K562 (cell line): ENCODE measurements around the gene F2RL1. TPM values are rescaled to one million over a fixed set of nuclear protein-coding genes. Genes with fewer than 3 reads are reported as not detected.

Experiments
- ATAC-seq: fragments of 200-7000 bp; cut with Tn5 transposase; 3 replicates; pipeline ENCODE4 v1.9.1; 2020; ENCODE audit warnings: moderate library complexity
- BruUV-seq: library from RNA; stranded (reverse); fragments of 400-500 nt; replicated peaks from 2 replicates; lab custom pipeline; 2021; lab: Mats Ljungman, UMichigan
- CTCF ChIA-PET: fragments of 300-600 bp; formaldehyde crosslinking; extraction: SDS; loops from one replicate; lab custom pipeline; 2021; ENCODE audit warnings: low intra/inter-chr PET ratio; lab: Yijun Ruan, JAX
- POLR2A ChIA-PET: fragments of 300-600, 350-650 bp; sonication (Branson Sonifier 250); formaldehyde crosslinking; extraction: SDS; loops from one replicate; lab custom pipeline; 2021; ENCODE audit warnings: antibody characterized with exemption, inconsistent platforms; lab: Yijun Ruan, JAX
- DNase-seq, 4 experiments: peaks; one replicate each; pipeline versions ENCODE4 v3.0.0 to v3.0.0-alpha.2; 2011 to 2018; ENCODE audit warnings: low spot score in 3 of 4, mixed read lengths in 3 of 4; ENCODE audit errors: extremely low read depth in 1 of 4
- FAIRE-seq: peaks from 2 replicates; lab custom pipeline; 2011; peaks lifted over from hg19 to GRCh38; lab: Jason Lieb, UNC
- H2AFZ ChIP-seq: 2 replicates; pipeline ENCODE4 v1.6.0; 2011; ENCODE audit warnings: low read depth, low read length, control low read depth, inconsistent platforms
- H3K27ac ChIP-seq: fragments of 200-600 bp; 3 replicates; pipeline ENCODE4 v1.8.0; 2011; ENCODE audit warnings: low read depth, mild to moderate bottlenecking, control low read depth, inconsistent platforms, low read length, moderate library complexity, mixed read lengths; ENCODE audit errors: extremely low read depth
- H3K27me3 ChIP-seq, 2 experiments: fragments of 300-600 bp in 1 of 2; 2 replicates in 1 of 2; 3 replicates in 1 of 2; pipeline versions ENCODE4 v1.6.0 to v1.8.0; 2011; ENCODE audit warnings: inconsistent platforms in 2 of 2, low read length in 2 of 2, mild to moderate bottlenecking in 1 of 2, mixed read lengths in 1 of 2, moderate library complexity in 1 of 2; ENCODE audit not compliant: control insufficient read depth in 2 of 2, insufficient read depth in 2 of 2
- H3K36me3 ChIP-seq: fragments of 300-600 bp; 3 replicates; pipeline ENCODE4 v1.8.0; 2011; ENCODE audit warnings: mild to moderate bottlenecking, low read length, inconsistent platforms; ENCODE audit not compliant: control insufficient read depth, insufficient read depth
- H3K4me1 ChIP-seq, 2 experiments: fragments of 200-600 bp in 1 of 2; replicated peaks in 1 of 2; 2 replicates in 1 of 2; 3 replicates in 1 of 2; pipeline versions ENCODE4 v1.5.1 to v1.8.0; 2011; ENCODE audit warnings: inconsistent platforms in 2 of 2, low read length in 2 of 2, mild to moderate bottlenecking in 1 of 2, mixed read lengths in 1 of 2, moderate library complexity in 1 of 2; ENCODE audit not compliant: control insufficient read depth in 2 of 2, insufficient read depth in 2 of 2
- H3K4me2 ChIP-seq: 2 replicates; pipeline ENCODE4 v1.6.1; 2011; ENCODE audit warnings: low read length, control low read depth, inconsistent platforms, mixed read lengths; ENCODE audit not compliant: insufficient read depth
- H3K4me3 ChIP-seq: fragments of 200-600 bp; sonication (generic), shearing (Covaris generic); 2 replicates; pipeline ENCODE4 v1.5.1; 2016; ENCODE audit warnings: control low read depth, inconsistent platforms
- H3K79me2 ChIP-seq: fragments of 200-600 bp; 3 replicates; pipeline ENCODE4 v1.8.0; 2011; ENCODE audit warnings: low read length, inconsistent platforms; ENCODE audit not compliant: control insufficient read depth, insufficient read depth
- H3K9ac ChIP-seq, 2 experiments: 2 replicates each; pipeline versions ENCODE4 v1.6.0 to v1.6.1; 2011; ENCODE audit warnings: low read depth in 2 of 2, low read length in 2 of 2, control low read depth in 1 of 2, inconsistent platforms in 1 of 2, mild to moderate bottlenecking in 1 of 2, mixed read lengths in 1 of 2; ENCODE audit not compliant: insufficient read depth in 1 of 2
- H3K9me1 ChIP-seq: one replicate; pipeline ENCODE4 v1.6.0; 2011; ENCODE audit warnings: inconsistent platforms, mild to moderate bottlenecking, low read length, moderate library complexity; ENCODE audit not compliant: control insufficient read depth, insufficient read depth
- H3K9me3 ChIP-seq: replicated peaks from 2 replicates; pipeline ENCODE4 v1.5.1; 2011; ENCODE audit warnings: low read depth, low read length, inconsistent platforms; ENCODE audit not compliant: control insufficient read depth, insufficient read depth
- H4K20me1 ChIP-seq: replicated peaks from 2 replicates; pipeline ENCODE4 v1.6.1; 2011; ENCODE audit warnings: low read length, inconsistent platforms, mixed read lengths; ENCODE audit not compliant: control insufficient read depth, insufficient read depth
- CCAR2 ChIP-seq: fragments of 200-400 bp; formaldehyde crosslinking; IDR thresholded peaks from 2 replicates; pipeline ENCODE4 v1.6.1; 2017; ENCODE audit warnings: mild to moderate bottlenecking, low read depth, low read length
- FOXJ3 ChIP-seq: sonication (generic); formaldehyde crosslinking; IDR thresholded peaks from 2 replicates; pipeline ENCODE4 v1.4.0; 2020; ENCODE audit warnings: mild to moderate bottlenecking, missing genetic modification reagents
- HDAC1 ChIP-seq, 2 experiments: fragments of 450-650 bp; IDR thresholded peaks; 2 replicates each; pipeline ENCODE4 v1.6.1; 2016 to 2017; ENCODE audit warnings: inconsistent platforms in 1 of 2, mild to moderate bottlenecking in 1 of 2, moderate library complexity in 1 of 2
- HEY1 ChIP-seq: fragments of 250-450 bp; sonication (Bioruptor Pico); IDR thresholded peaks from 2 replicates; pipeline ENCODE4 v1.5.0; 2020; ENCODE audit warnings: mild to moderate bottlenecking, moderate library complexity, borderline replicate concordance
- HMG20B ChIP-seq: fragments of 250-450 bp; sonication (Bioruptor Pico); IDR thresholded peaks from 2 replicates; pipeline ENCODE4 v1.5.0; 2021; ENCODE audit warnings: mild to moderate bottlenecking
- ILF3 ChIP-seq: fragments of 450-650 bp; IDR thresholded peaks from 2 replicates; pipeline ENCODE4 v1.6.1; 2018; ENCODE audit warnings: antibody characterized with exemption, mild to moderate bottlenecking, moderate library complexity, borderline replicate concordance
- IRF9 ChIP-seq: fragments of 450-650 bp; IDR thresholded peaks from 2 replicates; pipeline ENCODE4 v1.6.1; 2016; ENCODE audit warnings: missing biosample characterization, missing genetic modification characterization
- MBD2 ChIP-seq: sonication (generic); IDR thresholded peaks from 2 replicates; pipeline ENCODE4 v1.6.1; 2016; ENCODE audit warnings: low read depth, borderline replicate concordance
- NCOR1 ChIP-seq: fragments of 450-650 bp; IDR thresholded peaks from 2 replicates; pipeline ENCODE4 v1.6.1; 2016; ENCODE audit warnings: mild to moderate bottlenecking, moderate library complexity
- PPARD ChIP-seq: fragments of 250-450 bp; sonication (Bioruptor Pico); IDR thresholded peaks from 2 replicates; pipeline ENCODE4 v1.8.0; 2022; ENCODE audit warnings: inconsistent platforms, mild to moderate bottlenecking, moderate library complexity
- PRPF4 ChIP-seq: fragments of 200-400 bp; formaldehyde crosslinking; IDR thresholded peaks from one replicate; pipeline ENCODE4 v1.6.1; 2017; ENCODE audit warnings: low read length, low read depth, mild to moderate bottlenecking; ENCODE audit not compliant: insufficient read depth, poor library complexity, severe bottlenecking
- SNIP1 ChIP-seq: fragments of 450-650 bp; IDR thresholded peaks from 2 replicates; pipeline ENCODE4 v1.7.1; 2017; ENCODE audit warnings: low read depth, mild to moderate bottlenecking
- SOX6 ChIP-seq: fragments of 450-650 bp; IDR thresholded peaks from 2 replicates; pipeline ENCODE4 v1.6.1; 2014; ENCODE audit warnings: mild to moderate bottlenecking
- TOE1 ChIP-seq, 2 experiments: fragments of 450-650 bp in 1 of 2; sonication (generic) in 1 of 2; formaldehyde crosslinking in 1 of 2; IDR thresholded peaks; 2 replicates each; pipeline versions ENCODE4 v1.7.1 to v1.8.0; 2016 to 2022; ENCODE audit warnings: borderline replicate concordance in 2 of 2, mild to moderate bottlenecking in 2 of 2, antibody characterized with exemption in 1 of 2, inconsistent platforms in 1 of 2, low read depth in 1 of 2, missing genetic modification reagents in 1 of 2, moderate library complexity in 1 of 2
- TSC22D4 ChIP-seq: fragments of 450-650 bp; IDR thresholded peaks from 2 replicates; pipeline ENCODE4 v1.6.1; 2016; ENCODE audit warnings: missing genetic modification characterization, missing biosample characterization, control low read depth
- ZC3H8 ChIP-seq: fragments of 450-650 bp; IDR thresholded peaks from 2 replicates; pipeline ENCODE4 v1.6.1; 2017
- ZNF408 ChIP-seq: fragments of 250-450 bp; sonication (Bioruptor Pico); IDR thresholded peaks from 2 replicates; pipeline ENCODE4 v1.4.0; 2020; ENCODE audit warnings: low read depth, mild to moderate bottlenecking, moderate library complexity
- ZNF778 ChIP-seq: fragments of 450-650 bp; formaldehyde crosslinking; IDR thresholded peaks from 2 replicates; pipeline ENCODE4 v1.4.0; 2020; ENCODE audit warnings: mild to moderate bottlenecking, moderate library complexity
- WGBS: fragments of 100-300 bp; shearing (Covaris generic); methylation state at CpG from one replicate; pipeline ENCODE4 v1.1.6; 2016; ENCODE audit warnings: low coverage, mixed read lengths; ENCODE audit not compliant: insufficient coverage; ENCODE audit errors: missing lambda C conversion rate; 5-methylcytosine and 5-hydroxymethylcytosine counted together
- in situ Hi-C: fragments of 300-500 bp; cut with MboI; formaldehyde crosslinking; loops from 4 replicates; pipeline ENCODE4 v1.15.0; 2018; ENCODE audit warnings: inconsistent platforms, mixed read lengths
- intact Hi-C: fragments of 100-400 bp; cut with micrococcal nuclease; formaldehyde crosslinking; loops from 2 replicates; pipeline ENCODE4 v1.14.2; 2022
- polyA plus RNA-seq, 8 experiments: library from polyadenylated mRNA; depleted of rRNA in 4 of 8; stranded (reverse) in 5 of 8; unstranded in 3 of 8; fragments of >200 nt; fragmentation: Nextera tagmentation in 2 of 8; fragmentation: Illumina TruSeq in 1 of 8; extraction: Ambion mirVana in 2 of 8; extraction: Trizol in 1 of 8; gene quantifications; 2 replicates each; pipeline versions ENCODE4 v1.2.1 to v1.2.3, GENCODE V29; 2011 to 2014; ENCODE audit warnings: inconsistent platforms in 1 of 8, missing spikeins in 1 of 8
- total RNA-seq, 7 experiments: library from RNA; depleted of rRNA in 6 of 7; stranded (reverse); fragments of >200 nt in 6 of 7; fragmentation: Illumina TruSeq in 2 of 7; extraction: Trizol in 2 of 7; gene quantifications; 2 replicates each; pipeline versions ENCODE4 v1.2.1 to v1.2.3, GENCODE V29; 2011 to 2021; ENCODE audit warnings: low replicate concordance in 1 of 7
- TF ChIP-seq, protein P1 (sequence below): fragments of 250-450 bp; sonication (Bioruptor Pico); IDR thresholded peaks from 2 replicates; pipeline ENCODE4 v1.5.0; 2021; ENCODE audit warnings: mild to moderate bottlenecking, moderate library complexity

The F2RL1 gene
- total and polyA plus RNA-seq, 9 of the 15 experiments (the other 6 are each of a cell fraction or from before 2014, with no cell fraction given) = 0.03 to 0.50 (median 0.27) TPM; not detected in 6

DNA sequence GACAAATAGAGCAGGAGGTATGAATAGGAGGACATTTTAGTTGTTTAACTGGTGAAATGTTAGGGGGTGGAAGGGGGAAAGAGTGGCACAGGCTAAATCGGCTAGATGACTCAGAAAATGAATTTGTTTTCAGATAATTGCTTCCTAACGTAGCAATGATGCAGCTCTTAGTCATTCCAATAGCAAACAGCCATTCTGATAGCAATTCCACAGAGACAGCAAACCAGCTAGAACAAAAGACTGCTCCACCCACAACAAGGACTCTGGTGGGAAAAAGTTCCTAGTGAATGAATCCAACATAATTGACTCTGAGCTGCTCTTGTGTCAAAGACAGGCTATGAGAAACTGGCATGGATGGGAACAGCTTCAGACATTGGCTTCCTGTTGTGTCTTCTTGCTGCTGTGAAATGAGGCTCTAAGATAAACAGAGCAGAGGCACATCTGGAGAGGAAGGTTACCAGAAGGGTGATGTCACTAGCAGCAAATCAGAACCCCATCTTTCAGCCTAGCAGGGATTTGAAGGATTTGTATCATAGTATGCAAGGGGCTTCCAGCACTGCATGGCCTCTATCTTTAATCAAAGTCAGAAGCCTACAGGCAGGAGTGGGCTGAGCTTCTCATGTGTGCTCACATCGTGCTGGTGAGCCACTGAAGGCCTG lies 28.1 kb upstream of the F2RL1 start:
- H3K36me3 ChIP-seq = no peaks in the 10 kb centered on the region
- peak; percentile 56 for ATAC-seq
- ChIA-PET CTCF (no interaction called here), POLR2A (interaction anchor here (0.7 kb wide), 2 partner anchors 15 to 60 kb away, joined by 4 read pairs; no protein-coding TSS in a partner anchor)
- H3K9ac ChIP-seq = peak overlapping the region in 1 of 2 experiments; percentile 30; a peak in 1 of 4 replicates
- no peaks in the 10 kb centered on the region for H3K79me2 ChIP-seq
- H2AFZ ChIP-seq = peak overlapping the region; percentile 23; the same call in 1 of the 2 replicates
- 0% methylated on average over 3 of the region's 3 CpGs for WGBS
- peak; percentile 75 for FAIRE-seq
- no peaks in the 10 kb centered on the region; a peak in 1 of 5 replicates for H3K27me3 ChIP-seq
- H3K4me2 ChIP-seq = peak overlapping the region; percentile 17; the same call in 1 of the 2 replicates
- H3K4me1 ChIP-seq = peaks cover 0 to 12% of the 10 kb centered on the region in 2 experiments; a peak in 2 of 5 replicates
- intact Hi-C loops = no loop called here
- no peaks in the 10 kb centered on the region for H3K9me3 ChIP-seq
- no peak overlapping the region for H3K4me3 ChIP-seq
- H3K27ac ChIP-seq = peak overlapping the region; percentile 71; the same call in 2 of the 3 replicates
- H3K9me1 ChIP-seq = no peaks in the 10 kb centered on the region
- H4K20me1 ChIP-seq = no peaks in the 10 kb centered on the region
- DNase-seq = peak in 1 of 4 experiments; percentile 29
- no TSS peak for BruUV-seq
- in situ Hi-C loops = no loop called here
- TF ChIP-seq FOXJ3 = no peak
- TF ChIP-seq, protein P1, sequence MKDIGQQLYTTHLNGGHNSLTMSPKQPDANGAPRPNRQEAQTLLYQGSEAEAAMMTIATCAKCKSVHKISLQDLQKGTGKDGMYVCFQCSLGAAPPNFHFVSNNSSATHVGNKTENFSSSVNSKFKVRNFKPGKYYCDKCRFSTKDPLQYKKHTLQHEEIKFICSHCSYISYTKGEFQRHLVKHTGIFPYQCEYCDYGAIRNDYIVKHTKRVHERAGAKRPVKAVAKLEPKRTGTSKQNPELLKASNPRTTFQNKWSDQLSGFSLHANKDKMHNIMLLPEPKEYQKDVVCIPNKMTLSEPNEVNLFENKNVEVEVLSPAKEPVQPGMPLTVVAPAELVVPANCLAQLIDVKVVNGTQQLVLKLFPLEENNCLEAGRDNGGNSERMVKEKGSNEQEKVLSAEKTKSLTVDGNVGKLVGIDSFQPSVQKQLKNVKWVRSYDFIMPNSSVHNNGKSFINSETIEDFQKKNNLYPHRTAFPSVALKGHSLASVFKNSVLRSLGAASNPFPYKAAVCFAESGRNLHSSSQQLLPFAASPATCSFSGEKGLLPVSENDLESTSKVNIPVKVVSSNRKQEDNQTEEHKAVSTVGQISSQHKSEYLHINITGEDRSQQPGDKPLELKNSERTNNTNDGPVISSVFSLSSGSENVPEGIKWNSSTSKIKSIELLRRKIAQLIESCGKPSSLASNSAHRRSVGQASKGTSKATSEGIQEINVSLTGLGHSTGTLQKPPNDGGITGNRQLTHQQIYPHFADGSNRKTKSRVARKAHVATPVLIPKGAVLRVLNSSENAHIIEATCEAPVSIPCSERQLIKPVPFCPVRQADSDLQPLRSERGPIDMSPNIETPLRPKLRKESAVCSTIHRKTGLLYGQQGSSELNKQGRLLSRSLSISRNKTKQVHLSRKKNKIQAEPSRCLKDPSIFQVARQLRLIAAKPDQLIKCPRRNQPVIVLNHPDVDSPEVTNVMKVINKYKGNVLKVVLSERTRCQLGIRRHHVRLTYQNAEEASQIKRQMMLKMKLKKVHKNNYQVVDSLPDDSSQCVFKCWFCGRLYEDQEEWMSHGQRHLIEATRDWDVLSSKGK (CRISPR knock-in tag) = no peak
- no peak for TF ChIP-seq ZC3H8
- no peak for TF ChIP-seq CCAR2
- no peak for TF ChIP-seq HEY1 (CRISPR knock-in tag)
- TF ChIP-seq SOX6 = 0 out of 2 replicates have a peak, but pooled peaks have one; percentile 33
- no peak for TF ChIP-seq IRF9 (tag)
- TF ChIP-seq HMG20B (CRISPR knock-in tag) = no peak
- TF ChIP-seq TSC22D4 (tag) = no peak
- TF ChIP-seq MBD2 = no peak
- no peak for TF ChIP-seq NCOR1
- no peak for TF ChIP-seq ZNF778 (CRISPR knock-in tag)
- no peak for TF ChIP-seq SNIP1
- TF ChIP-seq ZNF408 = no peak
- TF ChIP-seq ILF3 = no peak
- TF ChIP-seq PPARD (CRISPR knock-in tag) = no peak
- TF ChIP-seq PRPF4 = no peak
- no peak for TF ChIP-seq TOE1 (IDR thresholded peaks at IDR 0.05; ENCODE audit: borderline replicate concordance)
- TF ChIP-seq TOE1 (CRISPR knock-in tag; IDR thresholded peaks at IDR 0.05; ENCODE audit: borderline replicate concordance, low read depth) = no peak
- 0 out of 4 replicates have a peak, but pooled peaks of 1 of the 2 experiments have one; percentile 36 for TF ChIP-seq HDAC1 (IDR thresholded peaks at IDR 0.05)
